Central memory CD8-positive, alpha-beta T cell (primary cell): ENCODE measurements around the gene AAGAB.
A peak's percentile ranks its signal among the peaks of the same experiment; 100 is the strongest.

Experiments
- ATAC-seq: fragments of 150-1000 bp; cut with Tn5 transposase; replicated peaks from 2 replicates; pipeline ENCODE4 v1.10.0; 2022; ENCODE audit warnings: mild to moderate bottlenecking, moderate FRiP score, moderate number of reproducible peaks; ENCODE audit not compliant: poor library complexity, severe bottlenecking; ENCODE audit errors: extremely low read depth
- DNase-seq, 2 donors: peaks; one replicate each; pipeline ENCODE4 v3.0.0; 2021; ENCODE audit warnings: low spot score in 2 of 2
- H3K27ac Mint-ChIP-seq: one replicate; pipeline ENCODE4 v1.8.0; 2022; ENCODE audit warnings: low read depth, mild to moderate bottlenecking, moderate library complexity, mixed read lengths
- H3K27me3 Mint-ChIP-seq: one replicate; pipeline ENCODE4 v1.8.0; 2022; ENCODE audit warnings: mixed read lengths
- H3K36me3 Mint-ChIP-seq: one replicate; pipeline ENCODE4 v1.8.0; 2022; ENCODE audit warnings: mild to moderate bottlenecking, moderate library complexity, mixed read lengths; ENCODE audit not compliant: insufficient read depth
- H3K4me1 Mint-ChIP-seq: one replicate; pipeline ENCODE4 v1.8.0; 2022; ENCODE audit warnings: mixed read lengths
- H3K4me3 Mint-ChIP-seq: one replicate; pipeline ENCODE4 v1.8.0; 2022; ENCODE audit warnings: mild to moderate bottlenecking, moderate library complexity, mixed read lengths
- H3K9me3 Mint-ChIP-seq: one replicate; pipeline ENCODE4 v1.8.0; 2022; ENCODE audit warnings: mixed read lengths

AAGAB gene

DNA sequence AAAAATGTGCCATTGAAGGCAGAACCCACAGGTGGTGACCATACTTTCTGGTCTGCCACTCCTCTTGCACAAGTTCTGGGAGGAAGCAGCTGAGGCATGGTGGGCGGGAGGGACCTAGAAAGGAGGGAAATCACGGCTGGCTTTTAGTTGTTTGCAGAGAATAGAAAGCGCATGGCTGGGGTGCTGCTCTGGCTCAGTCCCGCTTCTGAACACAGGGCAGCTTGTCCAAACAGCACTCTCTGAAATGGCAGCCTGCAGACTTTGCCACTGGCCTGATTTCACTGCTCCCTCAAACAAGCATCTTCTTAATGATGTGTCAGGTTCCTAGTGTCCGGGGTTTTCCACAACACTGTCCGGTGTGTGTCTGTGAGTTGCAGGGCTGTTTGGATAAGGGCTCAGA lies 76.7 kb downstream of the AAGAB start:
- Mint-ChIP-seq H3K27me3 (no peaks in the 10 kb centered on the region), H3K36me3 (peaks cover 22% of the 10 kb centered on the region), H3K4me3 (no peak overlapping the region), H3K27ac (no peak overlapping the region), H3K9me3 (no peaks in the 10 kb centered on the region), H3K4me1 (peaks cover 47% of the 10 kb centered on the region)
- ATAC-seq (no peak), DNase-seq (no peak)

DNA sequence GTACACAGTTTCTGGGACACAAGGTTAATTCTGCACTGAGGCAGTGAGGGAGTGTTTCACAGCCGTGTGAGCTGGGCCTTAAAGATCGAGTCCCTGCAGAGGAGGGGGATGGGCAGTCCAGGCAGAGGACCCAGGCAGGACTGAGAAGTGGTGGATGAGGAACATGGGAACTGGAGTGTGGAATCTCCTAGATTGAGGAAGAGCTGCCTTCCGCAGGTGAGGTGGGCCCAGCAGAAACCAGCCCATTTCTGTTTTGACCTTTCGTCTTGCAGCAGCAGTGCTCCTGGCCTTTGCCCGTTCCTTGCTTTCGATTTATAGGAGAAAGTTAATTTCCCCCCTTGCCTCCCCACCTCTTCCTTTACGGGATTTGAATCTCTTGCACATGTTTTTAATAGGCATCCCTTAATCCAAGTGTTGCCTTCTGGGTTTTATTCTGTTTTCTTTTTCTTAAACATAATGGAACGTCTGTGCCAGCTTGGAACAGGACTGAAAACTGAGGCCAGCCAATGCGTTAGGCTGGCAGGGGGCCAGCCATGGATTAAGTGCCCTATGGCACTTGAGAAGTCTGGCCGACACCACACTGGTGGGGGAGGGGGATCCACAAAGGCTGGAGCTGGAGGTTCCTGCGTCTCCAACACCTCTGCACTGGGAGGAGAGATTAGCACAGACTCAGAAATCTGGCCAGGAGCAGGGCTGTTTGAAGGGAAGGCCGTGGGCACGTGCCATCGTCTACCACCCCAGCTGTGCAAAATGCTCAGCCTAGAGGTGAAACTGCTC lies 78.1 kb downstream of the AAGAB start:
- Mint-ChIP-seq H3K36me3 (peaks cover 22% of the 10 kb centered on the region), H3K27ac (peak overlapping the region; percentile 86), H3K27me3 (no peaks in the 10 kb centered on the region), H3K4me3 (no peak overlapping the region), H3K9me3 (no peaks in the 10 kb centered on the region), H3K4me1 (peaks cover 54% of the 10 kb centered on the region)
- ATAC-seq (no peak), DNase-seq (no peak)

DNA sequence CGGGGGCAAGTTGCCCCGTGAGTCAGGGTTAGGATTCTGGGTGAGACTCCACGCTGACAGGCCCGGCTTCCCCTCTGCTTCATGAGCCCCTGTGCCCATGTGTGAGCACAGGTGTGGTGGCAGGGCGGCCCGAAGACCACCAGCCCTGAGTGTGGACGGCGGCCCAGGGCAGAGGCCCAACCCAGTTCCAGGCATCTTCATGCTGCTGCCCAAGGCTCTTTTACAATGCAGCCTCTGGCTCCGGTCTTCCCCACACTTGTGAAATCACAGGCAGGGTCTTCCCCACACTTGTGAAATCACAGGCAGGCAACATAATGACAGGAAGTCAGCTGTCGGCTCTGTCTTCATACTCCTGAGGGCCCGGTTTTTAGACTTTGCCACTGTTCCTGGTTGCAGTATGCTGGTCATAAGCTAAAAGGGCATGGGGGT lies 78.8 kb downstream of the AAGAB start:
- Mint-ChIP-seq H3K4me1 (peaks cover 54% of the 10 kb centered on the region), H3K27ac (peak overlapping the region; percentile 86), H3K27me3 (no peaks in the 10 kb centered on the region), H3K36me3 (peaks cover 26% of the 10 kb centered on the region), H3K9me3 (no peaks in the 10 kb centered on the region), H3K4me3 (no peak overlapping the region)
- no peak for DNase-seq
- ATAC-seq, result no peak

DNA sequence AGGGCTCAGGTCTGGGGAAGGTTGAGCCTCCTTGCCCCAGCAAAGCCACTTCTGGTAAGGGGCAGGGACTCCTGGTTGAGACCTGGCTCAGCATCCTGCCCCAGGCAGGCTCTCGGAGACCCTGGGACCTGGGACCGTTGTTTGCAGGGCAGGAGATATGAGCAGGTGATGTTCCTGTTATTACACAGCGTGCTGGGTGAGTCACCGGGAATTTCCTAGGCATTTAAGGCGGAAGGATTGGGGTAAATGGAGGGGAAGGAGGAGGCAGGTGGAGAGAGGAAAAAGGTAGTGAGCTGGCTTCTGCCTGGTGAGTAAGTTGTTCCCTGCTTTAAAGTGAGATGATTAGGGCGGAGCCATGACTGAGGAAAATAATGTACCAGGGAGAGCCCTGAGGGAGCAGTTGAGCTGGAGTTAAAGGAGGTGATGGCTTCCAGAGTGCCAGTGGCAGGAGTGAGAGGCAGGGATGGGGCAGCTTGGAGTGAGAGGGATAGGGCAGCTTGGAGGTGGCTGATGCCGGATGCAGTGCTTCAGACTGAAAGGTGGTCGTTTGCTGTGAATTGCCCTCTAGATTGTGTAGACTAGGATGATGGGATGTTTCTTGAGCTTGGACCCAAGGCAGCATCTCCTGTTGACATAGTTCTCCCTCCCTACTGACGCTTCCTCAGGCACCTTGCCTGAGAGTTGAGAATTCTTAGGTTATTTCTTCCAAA lies 79.4 kb downstream of the AAGAB start:
- no peak for DNase-seq
- Mint-ChIP-seq H3K36me3 (peaks cover 31% of the 10 kb centered on the region), H3K4me3 (no peak overlapping the region), H3K4me1 (peaks cover 59% of the 10 kb centered on the region), H3K9me3 (no peaks in the 10 kb centered on the region), H3K27me3 (no peaks in the 10 kb centered on the region), H3K27ac (peak overlapping the region; percentile 86)
- ATAC-seq, result no peak

DNA sequence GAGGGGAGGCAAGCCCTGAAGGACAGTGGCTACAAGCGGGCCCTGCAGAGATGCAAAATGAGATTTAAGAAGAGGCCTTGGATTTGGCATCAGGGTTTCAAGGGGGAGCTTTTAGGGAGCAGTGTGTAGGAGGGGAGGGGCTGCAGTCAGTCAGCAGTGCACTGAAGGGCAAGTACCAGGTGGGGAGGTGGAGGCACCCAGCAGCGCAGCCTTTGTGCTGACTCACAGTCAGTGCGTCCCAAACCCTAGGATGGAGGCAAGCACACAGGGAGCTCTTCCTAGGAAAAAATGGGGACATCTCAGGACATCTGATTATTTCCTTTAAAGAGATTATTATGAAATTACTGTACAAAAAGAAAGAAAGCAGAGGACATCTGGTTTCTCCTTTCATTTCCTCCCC lies 80.0 kb downstream of the AAGAB start:
- Mint-ChIP-seq H3K36me3 (peaks cover 33% of the 10 kb centered on the region), H3K4me1 (peaks cover 58% of the 10 kb centered on the region), H3K27me3 (no peaks in the 10 kb centered on the region), H3K4me3 (no peak overlapping the region), H3K9me3 (no peaks in the 10 kb centered on the region), H3K27ac (peak overlapping the region; percentile 86)
- ATAC-seq, result no peak
- no peak for DNase-seq

DNA sequence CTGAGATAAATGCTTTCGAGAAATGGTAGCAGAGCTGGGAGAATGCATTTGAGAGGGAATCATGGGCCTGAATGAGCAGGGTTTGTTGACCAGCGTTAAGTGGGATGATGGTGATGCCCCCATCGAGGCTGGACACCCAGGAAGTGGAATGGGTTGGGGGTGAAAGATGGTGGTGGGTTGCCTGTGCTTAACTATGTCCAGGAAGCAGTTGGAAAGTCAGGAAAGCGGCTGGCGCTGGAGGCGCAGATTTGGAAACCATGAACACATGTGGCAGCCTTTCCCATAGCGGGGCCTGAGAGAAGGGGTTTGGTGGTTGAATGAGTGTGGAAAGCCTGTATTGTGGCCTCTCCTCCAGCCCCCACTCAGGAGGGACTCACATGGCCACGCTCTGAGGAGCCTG lies 80.7 kb downstream of the AAGAB start:
- peaks cover 57% of the 10 kb centered on the region for H3K4me1 Mint-ChIP-seq
- H3K36me3 Mint-ChIP-seq, result peaks cover 32% of the 10 kb centered on the region
- DNase-seq (no peak), ATAC-seq (no peak)
- no peaks in the 10 kb centered on the region for H3K27me3 Mint-ChIP-seq
- peak overlapping the region; percentile 16 for H3K4me3 Mint-ChIP-seq
- H3K27ac Mint-ChIP-seq, result peak overlapping the region; percentile 86
- H3K9me3 Mint-ChIP-seq, result no peaks in the 10 kb centered on the region

DNA sequence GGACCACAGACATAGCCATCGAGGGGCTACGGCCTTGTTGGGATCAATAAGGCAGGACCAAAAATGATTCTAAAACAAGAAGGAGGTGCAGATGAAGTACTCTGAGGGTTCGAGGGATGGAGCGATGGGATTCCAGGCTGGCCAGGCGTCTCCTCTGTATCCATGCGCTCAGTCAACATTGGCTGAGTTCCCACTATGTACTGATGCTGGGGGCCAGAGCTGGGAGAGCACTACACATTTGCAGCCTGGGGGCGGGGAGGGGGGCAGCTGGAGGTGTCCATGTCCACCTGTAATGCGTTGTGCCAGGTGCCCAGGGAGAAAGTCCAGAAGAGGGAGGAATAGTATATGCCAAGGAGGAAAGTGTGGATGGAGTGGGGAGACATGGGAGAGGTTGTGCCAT lies 81.5 kb downstream of the AAGAB start:
- ATAC-seq (no peak), DNase-seq (no peak)
- H3K9me3 Mint-ChIP-seq, result no peaks in the 10 kb centered on the region
- H3K36me3 Mint-ChIP-seq, result peaks cover 31% of the 10 kb centered on the region
- H3K27ac Mint-ChIP-seq, result peak overlapping the region; percentile 86
- H3K4me1 Mint-ChIP-seq, result peaks cover 63% of the 10 kb centered on the region
- H3K4me3 Mint-ChIP-seq, result no peak overlapping the region
- no peaks in the 10 kb centered on the region for H3K27me3 Mint-ChIP-seq

DNA sequence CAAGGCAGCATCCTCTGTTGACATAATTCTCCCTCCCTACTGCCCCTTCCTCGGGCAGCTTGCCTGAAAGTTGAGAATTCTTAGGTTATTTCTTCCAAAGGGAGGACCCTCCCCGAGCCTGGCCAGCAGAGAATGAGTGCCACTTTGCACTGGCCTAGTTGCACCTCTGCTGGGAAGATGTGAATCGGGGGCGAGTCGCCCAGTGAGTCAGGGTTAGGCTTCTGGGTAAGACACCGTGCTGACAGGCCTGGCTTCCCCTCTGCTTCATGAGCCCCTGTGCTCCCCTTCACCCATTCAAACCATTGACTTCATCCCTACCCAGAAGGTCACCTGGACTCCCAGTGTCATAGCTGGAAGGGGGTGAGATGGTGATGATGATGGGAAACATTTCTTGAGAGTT lies 82.3 kb downstream of the AAGAB start:
- Mint-ChIP-seq H3K36me3 (peaks cover 32% of the 10 kb centered on the region), H3K27ac (no peak overlapping the region), H3K4me3 (no peak overlapping the region), H3K27me3 (no peaks in the 10 kb centered on the region), H3K9me3 (no peaks in the 10 kb centered on the region), H3K4me1 (peaks cover 64% of the 10 kb centered on the region)
- ATAC-seq (no peak), DNase-seq (no peak)

DNA sequence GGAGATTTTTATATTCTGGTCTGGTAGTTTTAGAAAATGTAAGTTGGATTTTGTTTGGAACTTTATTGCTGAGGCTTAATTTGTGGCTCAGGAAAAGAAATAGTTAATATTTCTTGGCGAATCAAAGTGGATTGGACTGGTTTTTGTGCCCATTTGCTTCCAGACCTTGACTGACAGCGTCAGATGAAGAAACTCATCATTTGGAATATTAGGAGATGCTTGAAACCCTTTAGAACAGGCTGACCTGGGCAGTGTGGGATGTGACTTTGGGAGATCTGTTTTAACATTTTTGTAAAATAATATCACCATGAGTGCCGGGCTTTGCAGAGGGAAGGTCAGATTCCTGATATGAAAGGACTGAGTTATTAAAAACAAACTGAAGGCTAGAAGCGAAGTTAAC lies 83.0 kb downstream of the AAGAB start:
- no peaks in the 10 kb centered on the region for H3K27me3 Mint-ChIP-seq
- no peak overlapping the region for H3K4me3 Mint-ChIP-seq
- peaks cover 69% of the 10 kb centered on the region for H3K4me1 Mint-ChIP-seq
- H3K9me3 Mint-ChIP-seq, result no peaks in the 10 kb centered on the region
- peaks cover 38% of the 10 kb centered on the region for H3K36me3 Mint-ChIP-seq
- no peak for DNase-seq
- ATAC-seq, result no peak
- H3K27ac Mint-ChIP-seq, result no peak overlapping the region

DNA sequence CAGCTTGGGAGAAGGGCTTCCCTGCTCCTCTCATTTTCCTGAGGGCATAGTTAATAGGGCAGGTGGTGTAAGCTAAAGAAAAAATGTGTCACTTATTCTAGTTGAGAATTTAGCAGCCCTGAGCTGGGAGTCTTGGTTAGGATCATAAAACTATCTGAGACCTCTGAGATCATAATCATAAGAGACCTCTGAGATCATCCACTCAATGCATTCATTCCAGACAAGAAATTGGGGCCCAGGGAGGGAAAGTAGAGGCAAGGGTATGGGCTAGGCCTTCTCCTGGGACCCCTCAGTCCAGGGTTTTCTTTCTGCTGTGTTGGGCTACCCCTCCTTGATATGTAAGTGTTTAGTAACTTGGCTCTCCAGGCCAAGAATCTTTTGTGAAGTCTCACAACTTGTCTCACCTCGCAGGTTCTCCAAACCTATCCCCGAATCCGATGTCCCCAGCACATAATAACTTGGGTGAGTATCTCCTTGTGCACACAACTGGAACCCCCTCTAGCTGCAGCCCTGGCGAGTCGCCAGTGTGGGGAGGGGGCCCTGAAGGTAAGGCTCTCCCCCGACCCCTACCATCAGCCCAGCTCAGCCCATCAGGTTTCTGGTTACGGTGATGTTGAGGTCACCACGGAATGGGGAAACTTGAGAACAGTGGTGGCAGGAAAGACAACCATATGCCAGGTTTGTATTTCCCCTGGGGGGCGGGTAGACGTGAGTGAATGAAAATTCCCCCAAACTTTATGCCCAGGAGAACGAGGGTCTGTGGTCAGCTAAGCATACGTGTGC lies 84.1 kb downstream of the AAGAB start:
- Mint-ChIP-seq H3K36me3 (peaks cover 45% of the 10 kb centered on the region), H3K27me3 (no peaks in the 10 kb centered on the region), H3K9me3 (no peaks in the 10 kb centered on the region), H3K4me1 (peaks cover 58% of the 10 kb centered on the region), H3K27ac (peak overlapping the region; percentile 77), H3K4me3 (no peak overlapping the region)
- ATAC-seq (no peak), DNase-seq (no peak)

DNA sequence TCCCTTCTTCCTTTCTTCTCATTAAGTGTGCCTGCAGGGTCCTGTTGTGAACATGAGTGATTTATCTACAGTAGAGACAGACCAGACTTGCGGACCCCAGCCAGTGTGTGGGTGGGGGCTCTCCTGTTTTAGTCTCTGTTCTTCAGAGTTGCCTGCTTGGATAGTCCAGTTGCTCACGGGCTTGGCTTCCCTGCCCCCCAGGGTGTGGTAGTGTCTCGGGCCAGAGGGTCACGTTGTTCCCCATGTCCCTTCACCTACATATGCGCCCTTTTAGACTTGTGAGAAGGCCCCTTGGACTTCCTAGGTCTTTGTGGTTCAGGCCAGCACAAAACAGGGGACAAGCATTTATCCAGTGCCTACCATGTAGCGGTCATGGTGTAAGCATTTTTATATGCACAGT lies 85.8 kb downstream of the AAGAB start:
- no peak overlapping the region for H3K4me3 Mint-ChIP-seq
- DNase-seq, result no peak
- H3K4me1 Mint-ChIP-seq, result peaks cover 46% of the 10 kb centered on the region
- H3K9me3 Mint-ChIP-seq, result no peaks in the 10 kb centered on the region
- peaks cover 47% of the 10 kb centered on the region for H3K36me3 Mint-ChIP-seq
- no peaks in the 10 kb centered on the region for H3K27me3 Mint-ChIP-seq
- H3K27ac Mint-ChIP-seq, result peak overlapping the region; percentile 82
- ATAC-seq, result no peak

DNA sequence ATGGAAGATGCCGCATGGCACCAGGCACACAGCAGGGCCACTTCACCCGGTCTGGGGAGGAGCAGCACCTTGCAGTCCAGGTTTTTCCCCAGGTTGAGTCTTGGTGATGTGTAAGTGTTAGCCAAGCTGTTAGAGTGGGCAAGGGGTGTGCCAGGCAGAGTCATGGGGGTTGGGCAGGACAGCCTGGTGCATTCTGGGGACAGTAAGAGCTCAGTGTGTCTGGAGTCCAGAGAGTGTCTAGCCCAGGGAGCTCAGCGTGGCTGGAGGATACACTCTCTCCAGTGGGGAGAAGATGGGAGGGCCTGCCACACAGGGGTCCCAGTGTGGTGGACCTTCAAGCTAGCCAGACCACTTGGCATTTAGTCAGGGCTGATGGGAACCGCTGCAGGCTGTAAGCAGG lies 87.4 kb downstream of the AAGAB start:
- peaks cover 46% of the 10 kb centered on the region for H3K4me1 Mint-ChIP-seq

More for the DNA sequence above, 87.4 kb downstream of the AAGAB start:
- no peak for ATAC-seq
- Mint-ChIP-seq H3K36me3 (peaks cover 44% of the 10 kb centered on the region), H3K9me3 (no peaks in the 10 kb centered on the region), H3K27me3 (no peaks in the 10 kb centered on the region), H3K27ac (no peak overlapping the region), H3K4me3 (no peak overlapping the region)
- DNase-seq, result no peak
